Measurements from ENCODE around the gene CUEDC2.

Gene CUEDC2

GRCh38 chr10:102411341-102412255, 20.8 kb downstream of the CUEDC2 start:
- no peak for DNase-seq

- peak; percentile 81 for DNase-seq
Measured at GRCh38 chr10:102410429-102411073, 21.8 kb downstream of the CUEDC2 start.

- DNase-seq: no peak
Measured at GRCh38 chr10:102409604-102410428, 22.6 kb downstream of the CUEDC2 start.

- DNase-seq: peak; percentile 66
Measured at GRCh38 chr10:102408728-102409603, 23.4 kb downstream of the CUEDC2 start.

GRCh38 chr10:102408131-102408727, 24.1 kb downstream of the CUEDC2 start:
- DNase-seq: no peak

GRCh38 chr10:102407425-102408130, 24.8 kb downstream of the CUEDC2 start:
- no peak for DNase-seq

- DNase-seq: no peak
Measured at GRCh38 chr10:102406815-102407214, 25.6 kb downstream of the CUEDC2 start.

GRCh38 chr10:102405632-102406031, 26.7 kb downstream of the CUEDC2 start:
- no peak for DNase-seq

- DNase-seq: no peak
Measured at GRCh38 chr10:102405108-102405571, 27.2 kb downstream of the CUEDC2 start.

- no peak for DNase-seq
Measured at GRCh38 chr10:102404361-102405107, 27.8 kb downstream of the CUEDC2 start.

- no peak for DNase-seq
Measured at GRCh38 chr10:102403115-102403514, 29.3 kb downstream of the CUEDC2 start.

GRCh38 chr10:102402512-102402896, 29.9 kb downstream of the CUEDC2 start:
- no peak for DNase-seq

- DNase-seq: no peak
Measured at GRCh38 chr10:102401735-102402511, 30.5 kb downstream of the CUEDC2 start.

- no peak for DNase-seq
Measured at GRCh38 chr10:102401342-102401654, 31.1 kb downstream of the CUEDC2 start.

GRCh38 chr10:102400598-102401341, 31.6 kb downstream of the CUEDC2 start:
- no peak for DNase-seq

- DNase-seq: no peak
Measured at GRCh38 chr10:102400076-102400475, 32.3 kb downstream of the CUEDC2 start.

- DNase-seq: peak; percentile 96
Measured at GRCh38 chr10:102399217-102400021, 33.0 kb downstream of the CUEDC2 start.
